DMS153 (cell line): Measurements from ENCODE around the gene LARGE2.
"Not testable (repeated sequence)": the region's sequence is repeated elsewhere in the genome, so short reads cannot be mapped to it uniquely, and the experiment has no call there.

Source experiments
- DNase-seq: peaks from one replicate; lab custom pipeline; 2025; lab: John Stamatoyannopoulos, UW

LARGE2 gene

GRCh38 chr11:45895553-45896259, 26.8 kb upstream of the LARGE2 start:
- no peak for DNase-seq

GRCh38 chr11:45896422-45896984, 26.0 kb upstream of the LARGE2 start:
- DNase-seq, result peak; percentile 73

DNA sequence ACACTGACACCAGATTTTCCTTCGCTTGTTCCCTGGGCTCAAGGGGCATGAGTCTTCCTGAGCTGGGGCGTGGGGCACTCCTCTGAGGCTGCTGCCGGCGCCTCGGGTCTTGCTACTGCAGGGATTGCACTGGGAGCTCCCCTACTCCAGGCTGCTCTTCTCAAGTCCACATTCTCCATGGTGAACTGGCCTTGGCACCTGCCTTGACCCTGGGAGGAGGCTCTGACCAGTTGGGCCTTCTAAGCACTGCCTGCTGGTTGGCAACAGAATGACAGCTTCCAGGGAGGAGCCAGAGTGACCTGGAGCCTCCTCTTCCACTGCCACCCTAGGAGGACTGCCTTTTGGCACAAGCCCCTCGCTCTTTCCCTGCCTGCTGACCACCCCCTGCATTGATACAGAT, 24.9 kb upstream of the LARGE2 start:
- DNase-seq, result no peak

- DNase-seq, result no peak
Measured at GRCh38 chr11:45899086-45899447, 23.4 kb upstream of the LARGE2 start.

- peak; percentile 83 for DNase-seq
Measured at GRCh38 chr11:45899448-45900174, 22.8 kb upstream of the LARGE2 start.

DNA sequence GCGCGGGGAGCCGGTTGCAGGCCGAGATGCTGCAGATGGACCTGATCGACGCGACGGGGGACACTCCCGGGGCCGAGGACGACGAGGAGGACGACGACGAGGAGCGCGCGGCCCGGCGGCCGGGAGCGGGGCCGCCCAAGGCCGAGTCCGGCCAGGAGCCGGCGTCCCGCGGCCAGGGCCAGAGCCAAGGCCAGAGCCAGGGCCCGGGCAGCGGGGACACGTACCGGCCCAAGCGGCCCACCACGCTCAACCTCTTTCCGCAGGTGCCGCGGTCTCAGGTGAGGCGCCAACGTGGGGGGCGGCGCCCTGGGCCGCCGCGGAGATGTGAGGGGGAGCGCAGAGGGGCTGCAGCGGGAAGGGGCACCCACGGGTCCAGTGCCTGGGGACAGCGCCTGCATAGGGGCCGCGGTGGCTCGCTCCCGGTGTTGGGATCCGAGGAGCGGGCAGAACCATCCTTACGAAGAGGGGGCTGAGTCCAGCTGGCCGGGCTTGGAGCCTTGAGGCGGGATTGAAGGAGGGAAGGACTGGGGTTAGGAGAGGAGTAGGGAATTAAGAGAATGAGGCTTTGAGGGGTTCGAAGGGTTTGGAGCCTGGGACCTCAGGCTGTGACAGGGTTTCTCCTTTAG, 22.2 kb upstream of the LARGE2 start:
- DNase-seq, result not testable (repeated sequence)

- DNase-seq, result no peak
Measured at GRCh38 chr11:45900916-45901617, 21.4 kb upstream of the LARGE2 start.

DNA sequence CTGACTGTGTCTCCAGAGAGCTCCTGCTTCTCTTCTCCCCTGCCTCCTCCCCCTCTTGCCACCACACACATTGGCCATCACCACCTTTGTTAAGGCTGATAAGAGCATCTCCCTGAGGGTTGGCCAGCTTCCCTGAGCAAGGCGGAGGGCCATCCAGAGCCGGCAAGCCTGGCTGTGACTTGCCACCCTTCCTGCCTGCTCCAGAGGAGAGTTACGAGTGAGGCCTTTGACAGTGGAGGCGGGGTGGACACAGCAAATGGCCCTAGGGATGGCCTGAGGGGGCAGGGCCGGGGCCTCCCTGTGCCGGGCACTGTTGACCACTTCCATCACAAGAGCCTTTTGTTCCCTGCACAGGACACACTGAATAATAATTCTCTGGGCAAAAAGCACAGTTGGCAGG, 20.8 kb upstream of the LARGE2 start:
- no peak for DNase-seq

- no peak for DNase-seq
Measured at GRCh38 chr11:45902452-45903380, 19.7 kb upstream of the LARGE2 start.

DNA sequence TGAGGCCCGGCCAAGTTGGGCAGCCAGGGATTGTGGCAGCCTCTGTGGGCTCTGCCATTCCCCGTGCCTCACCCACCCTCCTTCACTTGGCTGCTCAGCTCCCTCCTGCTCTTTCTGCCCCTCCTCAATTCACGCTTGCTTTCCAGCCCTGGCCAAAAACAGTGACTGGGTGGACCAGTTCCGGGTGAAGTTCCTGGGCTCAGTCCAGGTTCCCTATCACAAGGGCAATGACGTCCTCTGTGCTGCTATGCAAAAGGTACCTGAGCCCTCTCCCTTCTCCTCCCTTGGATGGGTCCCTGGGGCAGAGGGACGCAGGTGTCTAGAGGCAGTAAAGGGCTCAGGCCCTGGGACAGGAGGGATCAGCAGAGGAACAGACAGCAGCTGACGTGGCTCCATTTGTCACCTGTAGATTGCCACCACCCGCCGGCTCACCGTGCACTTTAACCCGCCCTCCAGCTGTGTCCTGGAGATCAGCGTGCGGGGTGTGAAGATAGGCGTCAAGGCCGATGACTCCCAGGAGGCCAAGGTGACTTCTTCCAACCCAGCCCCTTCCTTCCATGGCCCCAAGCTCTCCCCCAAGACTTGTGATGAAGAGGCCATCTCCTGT, 18.0 kb upstream of the LARGE2 start:
- no peak for DNase-seq

GRCh38 chr11:45905095-45905494, 17.4 kb upstream of the LARGE2 start:
- no peak for DNase-seq

DNA sequence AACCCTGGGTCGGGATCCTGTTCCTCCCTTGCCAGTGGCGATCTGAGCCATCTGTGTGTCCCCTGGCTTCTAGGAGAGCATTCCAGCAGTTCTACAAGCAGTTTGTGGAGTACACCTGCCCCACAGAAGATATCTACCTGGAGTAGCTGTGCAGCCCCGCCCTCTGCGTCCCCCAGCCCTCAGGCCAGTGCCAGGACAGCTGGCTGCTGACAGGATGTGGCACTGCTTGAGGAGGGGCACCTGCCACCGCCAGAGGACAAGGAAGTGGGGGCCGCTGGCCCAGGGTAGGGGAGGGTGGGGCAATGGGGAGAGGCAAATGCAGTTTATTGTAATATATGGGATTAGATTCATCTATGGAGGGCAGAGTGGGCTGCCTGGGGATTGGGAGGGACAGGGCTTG, 16.9 kb upstream of the LARGE2 start:
- not testable (repeated sequence) for DNase-seq

- no peak for DNase-seq
Measured at GRCh38 chr11:45906096-45906682, 16.3 kb upstream of the LARGE2 start.

- no peak for DNase-seq
Measured at GRCh38 chr11:45906965-45907611, 15.4 kb upstream of the LARGE2 start, which contains the start of gene FREY1. TSS of gene FREY1 (minus strand) at chr11:45907271. CDS start at chr11:45907245, 26 bp downstream.

DNA sequence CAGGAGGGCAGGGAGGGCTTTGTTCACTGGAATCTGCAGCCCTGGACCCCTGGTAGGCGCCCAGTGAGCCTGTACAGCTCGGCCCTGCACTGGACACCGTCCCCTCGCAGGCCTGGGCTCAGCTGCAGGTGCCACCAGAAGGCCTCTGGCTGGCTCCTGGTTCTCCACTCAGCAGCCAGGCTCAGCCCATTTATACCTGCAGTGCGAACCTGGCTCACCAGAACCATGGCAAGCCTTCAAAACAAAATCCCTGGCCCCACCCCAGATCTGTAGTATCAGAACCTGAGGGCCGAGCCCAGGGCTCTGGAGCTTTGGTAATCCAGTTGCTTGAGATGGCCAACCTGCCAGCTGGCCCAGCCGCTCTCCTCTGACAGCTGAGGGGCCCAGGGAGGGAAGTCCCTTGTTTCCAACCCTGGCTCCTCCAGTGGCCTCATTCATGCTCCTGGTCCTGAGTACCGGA, 14.5 kb upstream of the LARGE2 start:
- no peak for DNase-seq

- DNase-seq, result no peak
Measured at GRCh38 chr11:45909594-45910475, 12.6 kb upstream of the LARGE2 start.

DNA sequence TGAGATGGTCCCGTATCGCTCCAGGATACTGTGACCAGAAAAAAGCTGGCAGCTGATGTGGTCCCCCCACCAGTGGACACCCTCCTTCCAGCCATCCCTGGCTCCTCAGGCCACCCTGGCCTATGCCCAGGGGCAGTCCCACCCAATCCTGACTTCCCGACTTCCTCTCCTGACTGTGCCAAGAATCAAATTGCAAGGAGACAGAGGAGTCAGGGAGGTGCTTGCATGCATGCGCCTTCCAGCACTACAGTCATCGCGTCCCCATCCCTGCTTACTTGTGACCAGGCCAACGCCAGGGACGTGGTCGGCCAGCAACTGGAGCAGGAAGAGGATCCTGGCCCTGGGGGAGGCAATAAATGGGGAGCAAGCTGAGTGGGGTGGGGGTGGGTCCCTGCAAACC, 11.8 kb upstream of the LARGE2 start:
- DNase-seq, result no peak

- DNase-seq, result no peak
Measured at GRCh38 chr11:45913514-45913913, 8.9 kb upstream of the LARGE2 start.
